ENCODE results near the gene COIL.
"Not testable (repeated sequence)": the region's sequence is repeated elsewhere in the genome, so short reads cannot be mapped to it uniquely, and the experiment has no call there.

Gene COIL

DNA sequence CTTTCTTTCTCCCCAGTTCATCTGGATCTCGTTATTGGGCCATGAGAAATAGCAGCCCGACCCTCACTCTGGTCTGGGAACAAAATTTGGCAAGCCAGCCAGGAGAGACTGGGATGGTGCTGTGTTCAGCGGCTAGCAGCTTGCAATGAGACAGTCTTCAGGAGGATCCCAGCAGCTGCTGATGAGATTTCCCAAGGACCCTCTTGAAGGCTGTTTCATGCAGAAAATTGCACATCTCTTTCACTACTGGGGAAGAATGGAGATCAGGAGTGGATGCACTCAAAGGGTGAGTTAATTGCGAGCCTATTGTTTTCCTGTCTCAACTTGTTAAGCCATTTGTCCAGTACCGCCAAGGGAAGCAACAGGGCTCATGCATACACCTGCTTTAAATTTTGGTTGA is 5.5 kb upstream of the COIL start:
- no peaks in the 10 kb centered on the region for H3K9me3 ChIP-seq (ENCODE audit: control insufficient read depth, low read length)
- no peaks in the 10 kb centered on the region for H3K27me3 ChIP-seq (ENCODE audit: control insufficient read depth, insufficient read depth, low read length)
- TF ChIP-seq, protein P1, sequence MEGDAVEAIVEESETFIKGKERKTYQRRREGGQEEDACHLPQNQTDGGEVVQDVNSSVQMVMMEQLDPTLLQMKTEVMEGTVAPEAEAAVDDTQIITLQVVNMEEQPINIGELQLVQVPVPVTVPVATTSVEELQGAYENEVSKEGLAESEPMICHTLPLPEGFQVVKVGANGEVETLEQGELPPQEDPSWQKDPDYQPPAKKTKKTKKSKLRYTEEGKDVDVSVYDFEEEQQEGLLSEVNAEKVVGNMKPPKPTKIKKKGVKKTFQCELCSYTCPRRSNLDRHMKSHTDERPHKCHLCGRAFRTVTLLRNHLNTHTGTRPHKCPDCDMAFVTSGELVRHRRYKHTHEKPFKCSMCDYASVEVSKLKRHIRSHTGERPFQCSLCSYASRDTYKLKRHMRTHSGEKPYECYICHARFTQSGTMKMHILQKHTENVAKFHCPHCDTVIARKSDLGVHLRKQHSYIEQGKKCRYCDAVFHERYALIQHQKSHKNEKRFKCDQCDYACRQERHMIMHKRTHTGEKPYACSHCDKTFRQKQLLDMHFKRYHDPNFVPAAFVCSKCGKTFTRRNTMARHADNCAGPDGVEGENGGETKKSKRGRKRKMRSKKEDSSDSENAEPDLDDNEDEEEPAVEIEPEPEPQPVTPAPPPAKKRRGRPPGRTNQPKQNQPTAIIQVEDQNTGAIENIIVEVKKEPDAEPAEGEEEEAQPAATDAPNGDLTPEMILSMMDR (IDR thresholded peaks at IDR 0.05) = no peak
- H3K79me2 ChIP-seq = no peaks in the 10 kb centered on the region
- no peaks in the 10 kb centered on the region for H3K4me1 ChIP-seq
- no peak overlapping the region for H3K9ac ChIP-seq
- no peaks in the 10 kb centered on the region for H3K36me3 ChIP-seq (ENCODE audit: control insufficient read depth, insufficient read depth, low read length)
- H3K4me2 ChIP-seq (ENCODE audit: low read length) = no peak overlapping the region
- H2AFZ ChIP-seq = no peak overlapping the region
- no peak overlapping the region for H3K27ac ChIP-seq
- no peak overlapping the region for H3K4me3 ChIP-seq (ENCODE audit: low read depth, low read length)

DNA sequence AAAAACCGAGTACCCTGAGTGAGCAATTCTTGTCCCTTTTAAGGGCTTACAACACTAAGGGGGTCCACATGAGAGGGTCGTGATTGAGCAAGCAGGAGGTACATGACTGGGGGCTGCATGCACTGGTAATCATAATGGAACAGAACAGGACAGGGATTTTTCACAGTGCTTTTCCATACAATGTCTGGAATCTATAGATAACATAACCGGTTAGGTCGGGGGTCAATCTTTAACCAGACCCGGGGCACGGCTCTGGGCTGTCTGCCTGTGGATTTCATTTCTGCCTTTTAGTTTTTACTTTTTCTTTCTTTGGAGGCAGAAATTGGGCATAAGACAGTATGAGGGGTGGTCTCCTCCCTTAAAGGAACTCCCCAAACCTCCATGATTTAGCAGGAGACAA is 4.8 kb upstream of the COIL start:
- H3K27ac ChIP-seq; H3K27me3 ChIP-seq (ENCODE audit: control insufficient read depth, insufficient read depth, low read length); H3K4me2 ChIP-seq (ENCODE audit: low read length); H3K4me1 ChIP-seq; H3K79me2 ChIP-seq; H3K9me3 ChIP-seq (ENCODE audit: control insufficient read depth, low read length); H2AFZ ChIP-seq; H3K4me3 ChIP-seq (ENCODE audit: low read depth, low read length); H3K36me3 ChIP-seq (ENCODE audit: control insufficient read depth, insufficient read depth, low read length); H3K9ac ChIP-seq: not testable (repeated sequence)

DNA sequence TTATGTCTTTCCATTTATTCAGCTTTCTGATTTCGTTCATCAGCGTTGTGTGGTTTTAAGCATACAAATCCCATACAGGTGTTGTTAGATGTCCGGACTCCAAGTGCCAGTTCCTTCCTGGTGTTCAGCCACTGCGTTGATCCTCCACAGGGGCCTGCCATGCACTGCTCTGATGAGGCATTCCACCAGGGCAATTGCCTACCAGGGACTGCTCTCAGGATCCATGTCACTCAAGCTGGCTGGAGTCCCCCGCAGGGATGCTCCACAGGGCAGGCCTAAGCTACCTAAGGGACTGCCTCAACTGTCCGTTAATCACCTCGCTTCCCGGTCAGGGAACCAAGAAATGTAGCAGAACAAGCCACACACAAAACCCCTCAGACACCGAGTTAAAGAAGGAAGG is 4.4 kb upstream of the COIL start:
- not testable (repeated sequence) for H3K9me3 ChIP-seq (ENCODE audit: control insufficient read depth, low read length); H3K79me2 ChIP-seq; H2AFZ ChIP-seq; H3K4me1 ChIP-seq; H3K9ac ChIP-seq; H3K27me3 ChIP-seq (ENCODE audit: control insufficient read depth, insufficient read depth, low read length); H3K27ac ChIP-seq; H3K4me2 ChIP-seq (ENCODE audit: low read length); H3K4me3 ChIP-seq (ENCODE audit: low read depth, low read length); H3K36me3 ChIP-seq (ENCODE audit: control insufficient read depth, insufficient read depth, low read length)

DNA sequence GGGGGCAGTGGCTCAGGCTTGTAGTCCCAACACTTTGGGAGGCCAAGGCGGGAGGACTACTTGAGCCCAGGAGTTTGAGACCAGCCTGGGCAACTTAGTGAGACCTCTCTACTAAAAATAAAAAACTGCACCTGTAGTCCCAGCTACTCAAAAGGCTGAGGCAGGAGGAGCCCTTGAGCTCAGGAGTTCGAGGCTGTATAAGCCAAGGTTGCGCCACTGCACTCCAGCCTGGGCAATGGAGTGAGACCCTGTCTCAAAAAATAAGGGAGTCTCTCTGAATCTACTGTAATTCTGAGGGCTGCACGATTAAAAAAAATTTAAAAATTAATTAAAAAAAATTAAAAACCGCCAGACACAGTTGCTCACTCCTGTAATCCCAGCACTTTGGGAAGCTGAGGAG is 3.9 kb downstream of the COIL start:
- Histone ChIP-seq H2AFZ (no peak overlapping the region), H3K27ac (no peak overlapping the region), H3K9me3 (ENCODE audit: control insufficient read depth, low read length) (no peaks in the 10 kb centered on the region), H3K27me3 (ENCODE audit: control insufficient read depth, insufficient read depth, low read length) (no peaks in the 10 kb centered on the region), H3K79me2 (peaks cover 15% of the 10 kb centered on the region), H3K36me3 (ENCODE audit: control insufficient read depth, insufficient read depth, low read length) (no peaks in the 10 kb centered on the region), H3K4me1 (peaks cover 9% of the 10 kb centered on the region), H3K4me3 (ENCODE audit: low read depth, low read length) (no peak overlapping the region), H3K4me2 (ENCODE audit: low read length) (no peak overlapping the region), H3K9ac (no peak overlapping the region)
- TF ChIP-seq, protein P1 (IDR thresholded peaks at IDR 0.05) = no peak

DNA sequence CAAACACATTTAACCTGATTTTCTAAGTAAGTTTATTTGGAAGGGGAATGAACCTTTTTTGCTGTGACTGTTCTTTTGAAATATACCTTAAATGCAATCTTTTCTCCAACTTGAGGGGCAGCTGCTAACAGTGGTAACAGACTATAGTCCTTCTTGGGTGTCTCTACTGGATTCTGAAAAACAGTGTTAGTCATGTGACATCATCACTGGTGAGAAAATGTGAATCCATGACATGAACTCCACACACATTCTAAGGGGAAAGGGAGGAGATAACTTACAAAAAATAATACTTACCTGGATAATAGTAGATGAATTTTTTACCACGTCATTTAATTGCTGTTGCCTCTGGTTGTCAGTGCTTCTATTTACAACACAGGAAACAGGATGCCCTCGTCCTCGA is 11.3 kb downstream of the COIL start:
- no peak overlapping the region for H3K9ac ChIP-seq
- H3K4me2 ChIP-seq (ENCODE audit: low read length) = no peak overlapping the region
- no peak overlapping the region for H3K27ac ChIP-seq
- H3K4me3 ChIP-seq (ENCODE audit: low read depth, low read length) = no peak overlapping the region
- H2AFZ ChIP-seq = no peak overlapping the region
- no peaks in the 10 kb centered on the region for H3K79me2 ChIP-seq
- no peaks in the 10 kb centered on the region for H3K27me3 ChIP-seq (ENCODE audit: control insufficient read depth, insufficient read depth, low read length)
- H3K4me1 ChIP-seq = no peaks in the 10 kb centered on the region
- TF ChIP-seq, protein P1 (IDR thresholded peaks at IDR 0.05) = no peak
- H3K36me3 ChIP-seq (ENCODE audit: control insufficient read depth, insufficient read depth, low read length) = no peaks in the 10 kb centered on the region
- no peaks in the 10 kb centered on the region for H3K9me3 ChIP-seq (ENCODE audit: control insufficient read depth, low read length)

DNA sequence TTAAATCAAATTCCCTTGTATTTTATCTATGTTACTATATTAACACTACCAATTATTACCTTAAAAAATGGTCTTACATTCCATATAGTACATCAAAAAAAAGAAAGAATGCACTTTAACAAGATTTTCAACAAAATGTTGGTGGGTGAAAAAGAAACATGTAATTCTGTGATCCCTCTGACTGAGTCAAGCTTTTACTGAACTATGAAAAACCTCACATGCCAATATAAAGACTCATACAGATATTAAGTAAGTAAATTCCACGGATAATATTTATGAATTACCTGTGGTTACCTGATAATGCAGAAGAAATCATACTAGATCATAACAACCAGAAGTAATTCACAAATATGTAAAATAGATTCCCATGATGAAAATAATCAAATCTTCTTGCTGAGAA is 12.4 kb downstream of the COIL start:
- TF ChIP-seq, protein P1 (IDR thresholded peaks at IDR 0.05) = no peak
- no peaks in the 10 kb centered on the region for H3K9me3 ChIP-seq (ENCODE audit: control insufficient read depth, low read length)
- H3K27ac ChIP-seq = no peak overlapping the region
- H3K79me2 ChIP-seq = no peaks in the 10 kb centered on the region
- H3K4me1 ChIP-seq = no peaks in the 10 kb centered on the region
- no peak overlapping the region for H2AFZ ChIP-seq
- no peak overlapping the region for H3K4me2 ChIP-seq (ENCODE audit: low read length)
- no peak overlapping the region for H3K9ac ChIP-seq
- H3K36me3 ChIP-seq (ENCODE audit: control insufficient read depth, insufficient read depth, low read length) = no peaks in the 10 kb centered on the region
- H3K4me3 ChIP-seq (ENCODE audit: low read depth, low read length) = no peak overlapping the region
- H3K27me3 ChIP-seq (ENCODE audit: control insufficient read depth, insufficient read depth, low read length) = no peaks in the 10 kb centered on the region
